SIG-M5 treated with dmso at 0.1 percent for 504 hours (cell line): ENCODE measurements around the gene SLC17A2.

Source experiments
- DNase-seq: peaks from one replicate; lab custom pipeline; 2025; ENCODE audit not compliant: unreplicated experiment; lab: John Stamatoyannopoulos, UW

SLC17A2 gene

DNA sequence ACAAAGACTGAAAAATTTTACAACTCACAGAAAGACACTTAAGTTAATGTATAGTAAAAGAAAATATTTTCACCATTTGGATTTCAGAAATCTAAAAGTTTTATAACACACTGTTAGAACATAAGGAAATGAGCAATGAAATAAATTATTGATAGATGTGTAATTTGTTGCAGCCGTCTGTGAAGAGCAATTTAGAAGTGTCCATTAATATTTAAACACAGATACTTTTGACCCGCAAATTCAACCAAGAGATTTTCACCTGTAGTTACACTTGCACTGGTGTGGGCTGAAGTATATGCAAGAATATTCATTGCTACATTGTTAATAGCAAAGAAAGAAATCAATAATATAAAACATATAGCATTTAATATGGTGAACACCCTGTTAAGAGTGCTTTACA is 41.9 kb downstream of the SLC17A2 start:
- no peak for DNase-seq

DNA sequence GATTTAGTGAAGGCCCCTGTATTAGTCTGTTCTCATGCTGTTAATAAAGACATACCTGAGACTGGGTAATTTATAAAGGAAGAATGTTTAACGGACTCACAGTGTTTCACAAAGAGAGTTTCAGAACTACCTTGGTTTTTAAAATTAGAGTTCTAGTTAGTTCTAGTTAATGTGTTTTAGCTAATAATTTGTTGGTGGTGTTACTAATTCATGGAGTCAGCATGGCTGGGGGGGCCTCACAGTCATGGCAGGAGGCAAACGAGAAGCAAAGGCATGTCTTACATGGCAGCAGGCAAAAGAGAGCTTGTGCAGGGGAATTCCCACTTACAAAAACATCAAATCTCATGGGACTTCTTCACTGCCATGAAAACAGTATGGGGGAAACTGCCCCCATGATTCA is 44.4 kb downstream of the SLC17A2 start:
- DNase-seq = no peak

DNA sequence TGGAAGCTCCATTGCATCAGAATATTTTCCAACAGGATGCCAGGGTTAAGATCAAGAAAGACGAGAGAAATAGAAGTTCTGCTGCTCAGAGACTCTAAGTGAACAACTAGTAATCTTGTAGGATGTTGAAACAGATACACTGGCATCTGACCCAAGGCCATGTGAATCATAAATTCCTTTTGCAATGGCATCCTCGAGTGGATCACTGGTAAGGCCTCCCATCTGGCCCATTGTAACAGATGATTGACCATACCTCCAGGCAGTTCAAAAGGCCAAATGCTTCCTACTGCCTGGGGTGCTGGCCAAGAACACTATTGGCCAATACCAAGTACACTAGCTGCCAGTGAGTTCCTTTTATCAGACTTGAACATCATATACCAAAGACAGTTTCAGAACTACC is 46.5 kb downstream of the SLC17A2 start:
- DNase-seq = no peak

DNA sequence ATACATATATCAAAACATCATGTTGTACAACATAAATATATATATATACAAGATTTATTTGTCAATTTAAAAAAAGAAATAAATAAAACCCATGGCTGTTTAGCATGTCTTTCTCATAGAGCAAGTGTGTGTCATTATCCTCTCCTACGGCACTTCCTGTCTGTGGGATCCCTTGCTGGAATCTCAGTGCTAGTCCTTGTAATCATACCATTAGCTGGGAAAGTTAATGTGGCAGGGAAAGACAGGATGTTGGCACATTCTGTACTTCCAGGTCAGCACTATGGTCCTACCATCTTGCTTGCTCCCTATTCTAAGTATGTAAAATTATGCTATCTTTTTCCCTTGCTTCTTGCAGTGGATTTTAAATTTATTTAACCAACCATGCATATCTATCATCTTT is 47.0 kb downstream of the SLC17A2 start:
- no peak for DNase-seq

DNA sequence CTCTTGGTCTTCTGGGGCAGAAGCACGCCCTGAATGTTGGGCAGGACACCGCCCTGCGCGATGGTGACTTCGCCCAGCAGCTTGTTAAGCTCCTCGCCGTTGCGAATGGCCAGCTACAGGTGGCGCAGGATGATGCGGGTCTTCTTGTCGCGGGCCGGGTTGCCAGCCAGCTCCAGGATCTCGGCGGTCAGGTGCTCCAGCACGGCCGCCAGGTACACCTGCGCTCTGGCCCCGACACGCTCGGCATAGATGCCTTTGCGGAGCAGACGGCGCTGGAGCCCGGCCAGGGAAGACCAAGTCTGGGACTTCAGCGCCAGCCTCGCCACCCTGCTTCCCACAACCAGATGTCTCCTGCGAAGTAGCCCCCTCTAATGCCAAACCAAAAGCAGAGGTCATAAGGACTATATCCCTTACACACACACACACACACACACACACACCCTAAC is 48.4 kb downstream of the SLC17A2 start:
- DNase-seq = no peak

DNA sequence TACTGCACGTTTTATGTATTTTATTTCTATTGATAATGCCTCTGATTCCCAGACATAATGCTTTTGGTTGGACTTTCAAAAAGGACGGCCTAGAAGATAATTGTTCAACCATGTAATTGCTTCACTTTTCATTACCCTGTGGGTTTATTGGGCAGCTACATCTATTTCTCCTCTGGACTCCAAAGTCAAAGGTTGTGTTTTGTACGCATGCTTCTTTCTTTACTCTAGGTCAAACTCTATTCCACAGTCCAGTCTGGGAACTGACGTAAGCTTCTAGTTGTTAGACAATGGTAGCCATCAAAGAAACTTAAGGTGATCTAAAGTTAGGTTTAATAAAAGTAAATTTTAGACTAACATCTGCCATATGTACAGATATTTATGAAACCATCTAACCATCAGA is 49.9 kb downstream of the SLC17A2 start:
- DNase-seq = no peak

DNA sequence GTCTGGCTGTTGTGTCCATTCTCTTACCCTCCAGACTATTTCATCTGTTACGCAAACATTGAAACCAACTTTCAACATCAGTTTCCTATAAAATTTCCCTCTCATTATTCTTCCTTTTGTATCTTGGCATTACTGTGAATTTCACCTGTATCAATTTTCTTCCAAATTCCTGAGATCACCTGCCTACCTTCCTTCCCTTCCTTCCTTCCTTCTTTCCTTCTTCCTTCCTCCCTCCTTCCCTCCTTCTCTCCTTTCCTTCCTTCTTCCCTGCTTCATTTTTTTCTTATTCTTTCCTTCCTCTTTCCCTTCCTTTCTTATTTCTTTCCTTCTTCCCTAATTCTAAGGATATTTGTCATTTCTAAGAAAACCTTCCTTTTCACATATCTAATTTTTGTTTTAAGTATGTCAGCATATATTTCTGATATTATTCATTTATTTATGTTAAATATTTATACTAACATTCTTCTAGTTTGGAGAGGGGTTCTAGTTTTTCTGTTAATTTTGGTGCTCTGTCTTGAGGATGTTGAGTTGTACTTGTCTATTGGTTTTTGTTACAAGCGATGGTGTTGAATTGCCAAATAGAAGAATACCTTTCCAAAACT is 51.7 kb downstream of the SLC17A2 start:
- no peak for DNase-seq

DNA sequence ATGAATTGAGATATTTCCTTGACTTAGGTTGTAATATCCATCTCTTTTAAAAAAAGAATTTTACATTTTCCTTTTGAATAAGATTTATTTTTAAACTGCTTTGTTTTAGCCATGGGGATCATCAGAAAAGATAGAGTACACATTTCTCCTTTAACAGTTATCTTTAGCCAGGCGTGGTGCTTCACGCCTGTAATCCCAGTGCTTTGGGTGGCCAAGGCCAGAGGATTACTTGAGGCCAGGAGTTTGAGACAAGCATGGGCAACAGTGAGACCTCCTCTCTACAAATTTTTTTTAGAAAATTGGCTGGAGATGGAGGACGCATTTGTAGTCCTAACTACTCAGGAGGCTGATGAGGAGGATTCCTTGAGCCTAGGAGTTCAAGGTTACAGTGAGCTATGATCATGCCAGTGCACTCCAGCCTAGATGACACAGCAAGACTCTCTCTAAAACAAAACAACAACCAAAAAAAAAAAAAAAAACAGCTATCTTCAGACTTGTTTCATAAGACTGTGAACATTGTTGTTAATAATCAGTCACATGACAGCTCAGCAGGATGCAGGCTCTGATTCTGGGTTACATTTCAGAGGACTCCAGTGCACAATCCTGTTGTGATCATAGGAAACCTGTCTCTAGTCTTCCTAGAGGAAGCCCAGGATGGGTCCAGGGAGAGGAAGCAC is 54.4 kb downstream of the SLC17A2 start:
- no peak for DNase-seq

DNA sequence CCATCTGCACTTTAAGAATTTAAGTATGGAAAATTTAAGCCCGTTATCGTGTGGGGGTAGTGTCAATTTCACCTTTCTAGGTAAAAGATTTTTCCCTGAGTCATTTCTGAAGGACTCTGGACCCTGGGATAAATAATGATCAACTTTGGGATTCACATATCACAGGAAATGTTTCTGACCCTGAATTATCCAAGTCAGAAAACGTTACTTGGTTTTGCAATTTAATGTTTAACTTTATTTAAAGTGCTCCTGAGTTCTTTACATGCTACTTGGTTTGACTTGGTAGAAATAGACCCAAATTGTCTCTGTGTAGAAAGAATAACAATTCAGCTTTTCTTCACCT is 55.0 kb downstream of the SLC17A2 start:
- DNase-seq = no peak

DNA sequence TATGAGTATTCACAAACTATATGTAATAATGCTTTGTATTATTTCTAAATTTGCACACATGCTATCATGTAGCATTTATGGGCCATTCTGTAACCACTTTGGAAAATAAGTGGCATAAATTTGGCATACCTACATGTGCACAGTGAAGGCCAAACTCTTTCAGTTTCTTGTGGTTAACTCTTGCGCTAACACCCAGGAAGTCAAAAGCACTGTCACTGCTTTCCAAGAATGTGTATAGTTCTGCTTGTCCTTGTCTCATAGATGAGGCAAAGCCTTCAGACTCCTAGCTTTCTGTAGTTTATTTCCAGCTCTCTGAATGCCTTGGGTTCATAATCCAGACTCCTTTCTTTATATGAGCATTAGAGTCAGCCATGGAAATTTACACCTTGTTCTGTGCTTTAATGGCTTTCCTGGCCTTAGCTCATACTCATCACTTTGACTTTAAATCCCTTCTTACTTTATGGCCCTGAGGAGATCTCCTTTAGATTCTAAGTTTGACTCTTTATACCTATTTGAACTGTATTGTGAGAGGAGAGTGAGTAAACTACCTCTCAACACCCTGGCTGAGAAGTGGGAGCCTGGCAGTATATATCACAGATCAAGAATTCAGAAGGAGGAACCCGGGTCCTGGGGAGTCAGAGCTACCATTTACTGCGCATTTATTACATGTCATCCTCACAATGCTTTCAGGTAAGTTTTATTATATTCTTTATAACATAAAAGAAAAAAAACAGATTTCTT is 55.5 kb downstream of the SLC17A2 start:
- peak; percentile 16 for DNase-seq

DNA sequence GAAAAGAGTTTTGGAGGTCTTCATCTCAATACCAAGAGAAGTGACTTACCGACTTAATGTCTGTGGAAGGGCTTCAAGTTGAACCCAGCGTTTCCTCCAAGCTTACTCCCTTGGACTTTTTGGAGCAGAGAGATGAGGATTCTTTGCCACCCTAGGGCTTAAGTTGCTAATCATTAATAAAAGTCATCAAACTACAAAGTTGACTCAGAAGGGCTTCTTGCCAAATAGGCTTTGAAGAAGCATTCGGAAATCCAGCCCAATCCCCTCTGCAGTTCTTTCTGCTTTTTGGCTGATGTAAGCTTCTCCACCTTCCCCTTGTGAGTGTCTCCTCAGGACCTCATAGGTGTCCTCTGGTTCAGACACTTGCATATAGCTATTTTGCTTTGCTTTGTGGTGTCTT is 56.4 kb downstream of the SLC17A2 start, which contains the start of gene SLC17A3:
Gene SLC17A3, minus strand, starts transcription at position 126 of the 400 bp plus-strand sequence. CDS start 5,856 bp downstream, outside the sequence.
- no peak for DNase-seq

DNA sequence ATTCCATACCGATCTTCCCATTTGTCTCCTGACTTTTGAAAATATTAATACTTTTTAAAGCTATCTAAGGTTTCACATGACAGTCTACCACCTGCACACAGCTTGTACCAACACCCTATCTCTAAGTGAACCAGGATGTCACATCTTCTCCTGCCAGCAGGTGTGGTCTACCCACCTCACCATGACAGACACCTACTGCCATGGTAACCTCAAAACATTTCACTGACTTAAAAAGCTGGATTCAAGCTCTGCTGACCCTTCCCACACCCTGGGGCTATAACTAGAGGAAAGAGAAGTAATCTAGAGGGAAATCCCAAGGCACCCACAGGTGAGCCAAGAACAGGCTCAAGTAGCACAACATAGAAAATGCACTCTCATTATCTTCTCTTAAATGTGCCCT is 57.7 kb downstream of the SLC17A2 start:
- no peak for DNase-seq

DNA sequence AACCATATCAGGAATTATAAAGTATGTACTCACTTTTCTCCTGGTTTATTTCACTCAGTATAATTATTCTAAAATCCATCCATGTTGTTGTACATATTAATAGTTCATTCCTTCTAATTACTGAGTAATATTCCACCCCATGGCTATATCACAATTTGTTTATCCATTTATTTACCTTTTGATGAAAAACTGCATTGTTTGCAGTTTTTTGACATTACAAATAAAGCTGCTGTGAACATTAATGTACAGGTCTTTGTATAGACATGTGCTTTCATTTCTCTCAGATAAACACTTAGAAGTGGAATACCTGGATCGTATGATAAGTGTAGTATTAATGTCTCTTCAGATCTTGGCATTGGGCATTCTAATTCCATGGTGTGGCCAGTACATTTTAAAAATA is 60.7 kb downstream of the SLC17A2 start:
- no peak for DNase-seq

DNA sequence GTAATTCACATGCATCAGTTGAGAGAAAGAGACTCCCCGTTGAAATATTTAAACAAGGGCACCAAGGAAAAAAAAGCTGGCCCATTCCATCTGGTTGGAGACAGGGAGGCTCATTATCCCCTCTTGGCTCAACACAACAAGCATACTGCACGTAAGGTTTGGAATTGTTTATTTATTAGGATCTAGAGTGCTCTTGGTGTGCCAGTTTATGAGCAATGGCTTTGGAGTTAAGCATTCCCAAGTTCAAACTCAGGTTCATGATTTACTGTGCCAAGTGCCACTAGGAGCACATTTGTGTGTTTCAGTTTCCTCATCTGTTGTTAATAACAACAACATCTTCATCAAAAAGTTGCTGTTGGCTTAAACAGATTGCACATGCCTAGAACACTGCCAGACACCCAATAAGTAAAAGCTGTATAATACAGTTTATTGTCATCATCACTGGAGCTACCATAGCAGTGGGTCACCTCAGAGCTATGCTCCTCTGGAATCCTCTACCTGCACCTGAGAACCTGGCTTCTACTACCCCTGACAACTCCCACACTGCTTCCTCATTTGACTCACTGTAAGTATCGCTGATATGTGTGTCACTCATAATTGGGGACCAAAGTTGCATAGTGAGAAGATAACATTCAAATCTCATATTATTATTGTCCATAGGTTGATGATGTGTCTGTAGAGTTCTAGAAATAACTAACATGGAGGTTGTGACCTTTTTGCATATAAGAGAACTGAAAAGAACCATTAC is 61.9 kb downstream of the SLC17A2 start:
- DNase-seq = no peak

DNA sequence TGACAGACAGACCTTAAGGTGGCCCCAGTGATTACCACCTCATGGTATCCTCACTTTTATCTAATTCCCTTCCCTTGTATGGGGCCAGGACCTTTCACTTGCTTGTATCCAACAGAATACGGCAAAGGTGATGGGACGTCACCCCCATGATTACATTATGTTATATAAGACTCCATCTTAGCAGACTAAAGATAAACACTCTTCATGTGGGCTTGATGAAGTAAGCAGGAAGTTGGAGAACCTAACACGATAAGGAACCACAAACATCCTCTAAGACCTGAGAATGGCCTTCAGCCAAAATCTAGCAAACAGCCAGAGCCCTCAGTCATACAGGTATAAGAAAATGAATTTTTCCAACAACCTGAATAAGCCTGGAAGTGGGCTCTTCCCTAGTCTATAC is 64.5 kb downstream of the SLC17A2 start:
- DNase-seq = no peak

DNA sequence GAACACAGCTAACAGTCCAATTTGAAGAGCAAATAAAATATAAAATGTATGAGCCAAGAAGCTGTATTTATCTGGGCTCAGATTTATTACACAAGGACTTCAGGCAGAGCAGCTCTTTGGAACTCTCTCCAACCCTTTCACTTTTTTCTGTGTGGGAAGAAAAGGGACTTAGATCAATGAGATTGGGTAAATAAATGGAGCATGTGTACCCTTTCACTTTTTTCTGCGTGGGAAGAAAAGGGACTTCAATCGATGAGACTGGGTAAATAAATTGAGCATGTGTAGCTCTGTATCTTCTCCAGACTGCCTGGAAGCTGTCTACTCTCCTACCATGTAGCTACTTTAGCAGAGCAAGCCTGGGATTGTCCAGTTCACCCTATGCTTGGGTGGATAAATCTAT is 67.1 kb downstream of the SLC17A2 start:
- no peak for DNase-seq
